ENCODE results near the gene SMYD3.

- TF ChIP-seq CTCF (conservative IDR thresholded peaks at IDR 0.05; ENCODE audit: low read depth, low read length) (no peak), SMC3 (IDR thresholded peaks at IDR 0.05; ENCODE audit: low read depth, low read length) (no peak), MXI1 (IDR thresholded peaks at IDR 0.05; ENCODE audit: borderline replicate concordance, low read depth, low read length) (no peak), RAD21 (IDR thresholded peaks at IDR 0.05; ENCODE audit: low read length) (no peak), POLR2A (IDR thresholded peaks at IDR 0.05; ENCODE audit: low read depth, low read length) (no peak), CEBPB (IDR thresholded peaks at IDR 0.05; ENCODE audit: low read depth, low read length) (no peak), RFX5 (IDR thresholded peaks at IDR 0.05; ENCODE audit: low read depth, low read length) (no peak), USF2 (IDR thresholded peaks at IDR 0.05; ENCODE audit: low read depth, low read length) (no peak; the same call in 1 of the 2 replicates), MAZ (IDR thresholded peaks at IDR 0.05; ENCODE audit: borderline replicate concordance, low read depth, low read length) (no peak), ELK1 (IDR thresholded peaks at IDR 0.05; ENCODE audit: borderline replicate concordance, low read depth, low read length) (no peak), BHLHE40 (IDR thresholded peaks at IDR 0.05; ENCODE audit: low read depth, low read length) (no peak), RCOR1 (IDR thresholded peaks at IDR 0.05; ENCODE audit: insufficient replicate concordance, low read length) (no peak), FOS (IDR thresholded peaks at IDR 0.05; ENCODE audit: low read depth, low read length) (no peak), MAFK (IDR thresholded peaks at IDR 0.05; ENCODE audit: low read depth, low read length) (no peak)
Observed at GRCh38 chr1:246067432-246068216, 439.5 kb downstream of the SMYD3 start.
